ENCODE data around the gene ERCC6L2.

GRCh38 chr9:95903398-95903797 lies 27.9 kb downstream of the ERCC6L2 start:
- no peak for TF ChIP-seq POLR2A (IDR thresholded peaks at IDR 0.05; ENCODE audit: low read length)
- TF ChIP-seq GATA1 (IDR thresholded peaks at IDR 0.05; ENCODE audit: low read depth, low read length): no peak
